NCI-H510A treated with DMSO at 0.1 percent for 48 hours (cell line): ENCODE results near the gene ZNF718.
"Not testable (repeated sequence)": the region's sequence is repeated elsewhere in the genome, so short reads cannot be mapped to it uniquely, and the experiment has no call there.

Experiments used
- DNase-seq: peaks from one replicate; lab custom pipeline; 2025; lab: John Stamatoyannopoulos, UW

The ZNF718 gene

DNA sequence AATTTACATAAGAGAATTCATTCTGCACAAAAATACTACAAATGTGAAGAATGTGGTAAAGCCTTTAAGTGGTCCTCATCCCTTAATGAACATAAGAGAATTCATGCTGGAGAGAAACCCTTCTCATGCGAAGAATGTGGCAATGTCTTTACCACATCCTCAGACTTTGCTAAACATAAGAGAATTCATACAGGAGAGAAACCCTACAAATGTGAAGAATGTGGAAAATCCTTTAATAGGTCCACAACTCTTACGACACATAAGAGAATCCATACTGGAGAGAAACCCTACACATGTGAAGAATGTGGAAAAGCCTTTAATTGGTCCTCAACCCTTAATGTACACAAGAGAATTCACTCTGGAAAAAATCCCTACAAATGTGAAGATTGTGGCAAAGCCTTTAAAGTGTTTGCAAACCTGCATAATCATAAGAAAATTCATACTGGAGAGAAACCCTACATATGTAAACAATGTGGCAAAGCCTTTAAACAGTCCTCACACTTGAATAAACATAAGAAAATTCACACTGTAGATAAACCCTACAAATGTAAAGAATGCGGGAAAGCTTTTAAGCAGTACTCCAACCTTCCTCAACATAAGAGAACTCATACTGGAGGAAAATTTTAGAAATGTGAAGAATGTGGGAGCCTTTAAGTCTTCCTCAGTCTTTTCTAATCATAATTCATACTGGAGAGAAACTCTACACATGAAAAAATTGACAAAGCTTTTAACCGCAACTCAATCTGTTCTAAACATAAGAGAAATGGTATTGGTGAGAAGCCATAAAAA is 37.4 kb downstream of the ZNF718 start:
- no peak for DNase-seq

DNA sequence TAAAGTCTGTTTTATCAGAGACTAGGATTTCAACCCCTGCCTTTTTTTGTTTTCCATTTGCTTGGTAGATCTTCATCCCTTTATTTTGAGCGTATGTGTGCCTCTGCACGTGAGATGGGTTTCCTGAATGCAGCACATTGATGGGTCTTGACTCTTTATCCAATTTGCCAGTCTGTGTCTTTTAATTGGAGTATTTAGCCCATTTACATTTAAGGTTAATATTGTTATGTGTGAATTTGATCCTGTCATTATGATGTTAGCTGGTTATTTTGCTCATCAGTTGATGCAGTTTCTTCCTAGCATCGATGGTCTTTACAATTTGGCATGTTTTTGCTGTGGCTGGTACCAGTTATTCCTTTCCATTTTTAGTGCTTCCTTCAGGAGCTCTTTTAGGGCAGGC is 45.3 kb downstream of the ZNF718 start:
- not testable (repeated sequence) for DNase-seq

DNA sequence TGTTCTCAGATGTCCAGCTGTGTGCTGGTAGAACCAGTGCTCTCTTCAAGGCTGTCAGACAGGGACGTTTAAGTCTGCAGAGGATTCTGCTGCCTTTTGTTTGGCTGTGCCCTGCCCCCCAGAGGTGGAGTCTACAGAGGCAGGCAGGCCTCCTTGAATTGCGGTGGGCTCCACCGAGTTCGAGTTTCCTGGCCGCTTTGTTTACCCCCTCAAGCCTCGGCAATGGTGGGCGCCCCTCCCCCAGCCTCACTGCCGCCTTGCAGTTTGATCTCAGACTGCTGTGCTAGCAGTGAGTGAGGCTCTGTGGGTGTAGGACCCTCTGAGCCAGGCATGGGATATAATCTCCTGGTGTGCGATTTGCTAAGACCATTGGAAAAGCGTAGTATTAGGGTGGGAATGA is 47.0 kb downstream of the ZNF718 start:
- not testable (repeated sequence) for DNase-seq

DNA sequence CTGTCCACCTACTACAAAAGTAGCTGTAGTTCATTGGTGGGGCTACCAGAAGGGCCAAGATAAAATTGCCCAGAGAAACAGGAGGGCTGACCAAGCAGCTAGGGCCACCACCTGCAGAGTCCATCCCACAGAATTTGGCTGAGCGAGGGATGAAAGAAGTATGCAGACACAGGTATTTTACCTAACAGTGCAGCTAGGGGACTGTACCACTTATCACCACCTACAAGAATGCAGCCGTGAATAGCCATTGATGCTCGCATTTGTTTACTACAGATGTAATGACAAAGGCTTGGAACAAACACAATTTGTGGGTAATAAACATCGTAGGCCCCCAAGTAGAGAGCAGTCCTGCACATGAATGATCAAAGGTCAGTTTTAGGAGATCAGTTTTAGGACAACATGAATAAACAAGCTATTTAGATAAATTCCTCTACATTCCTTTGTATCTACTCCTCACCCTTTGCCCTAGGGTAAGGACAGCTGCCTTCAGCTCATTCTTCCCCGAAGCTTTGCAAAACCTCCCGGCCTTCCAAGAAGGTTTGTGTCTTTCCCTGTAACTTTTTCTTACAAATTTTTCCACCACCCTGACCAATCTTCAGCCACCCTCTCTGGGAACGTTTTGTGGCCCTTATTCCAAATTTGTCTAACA is 49.5 kb downstream of the ZNF718 start:
- no peak for DNase-seq

DNA sequence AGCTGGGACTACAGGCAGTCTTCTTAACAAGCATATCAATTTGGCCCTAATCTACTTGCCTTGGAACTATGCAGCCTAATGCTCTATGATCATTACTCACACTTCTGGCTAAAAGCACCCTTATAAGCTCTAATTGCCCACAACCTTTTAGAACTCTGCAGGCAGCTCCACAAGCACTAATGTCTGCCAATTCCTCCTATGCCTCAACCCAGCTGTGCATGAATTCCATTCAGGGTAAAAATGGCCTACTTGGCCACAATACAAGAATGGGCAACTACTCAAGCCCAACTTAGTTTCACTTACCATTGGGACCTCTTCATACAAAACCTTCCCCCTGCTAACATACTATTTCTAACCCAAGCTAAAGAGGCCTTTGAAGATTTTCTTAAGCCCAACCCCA is 51.7 kb downstream of the ZNF718 start:
- DNase-seq, result no peak

DNA sequence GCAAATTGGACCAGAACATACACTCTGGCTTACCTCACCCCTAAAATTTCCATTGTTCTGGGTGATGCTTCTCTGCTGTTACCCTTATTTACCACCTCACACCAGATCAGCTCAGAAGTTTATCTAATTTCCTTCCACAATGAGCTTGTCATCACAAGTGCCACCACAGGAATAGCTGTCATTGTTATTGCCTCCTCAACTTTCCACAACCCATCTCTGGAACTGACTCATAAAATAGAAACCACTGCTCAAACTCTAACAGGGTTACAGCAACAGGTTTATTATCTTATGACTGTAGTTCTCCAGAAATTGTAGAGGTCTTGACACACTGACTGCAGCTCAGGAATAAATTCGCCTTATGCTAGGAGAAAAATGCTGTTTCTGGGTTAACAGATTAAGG is 52.7 kb downstream of the ZNF718 start:
- no peak for DNase-seq

DNA sequence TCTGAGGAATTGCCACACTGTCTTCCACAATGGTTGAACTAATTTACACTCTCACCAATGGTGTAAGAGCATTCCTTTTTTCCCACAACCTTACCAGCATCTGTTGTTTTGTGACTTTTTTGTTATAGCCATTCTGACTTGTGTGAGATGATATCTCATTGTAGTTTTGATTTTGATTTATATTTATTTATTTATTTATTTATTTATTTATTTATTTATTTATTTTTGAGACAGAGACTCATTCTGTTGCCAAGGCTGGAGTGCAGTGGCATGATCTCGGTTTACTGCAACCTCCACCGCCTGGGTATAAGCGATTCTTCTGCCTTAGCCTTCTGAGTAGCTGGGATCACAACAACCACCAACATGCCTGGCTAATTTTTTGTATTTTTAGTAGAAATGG is 57.9 kb downstream of the ZNF718 start:
- not testable (repeated sequence) for DNase-seq

DNA sequence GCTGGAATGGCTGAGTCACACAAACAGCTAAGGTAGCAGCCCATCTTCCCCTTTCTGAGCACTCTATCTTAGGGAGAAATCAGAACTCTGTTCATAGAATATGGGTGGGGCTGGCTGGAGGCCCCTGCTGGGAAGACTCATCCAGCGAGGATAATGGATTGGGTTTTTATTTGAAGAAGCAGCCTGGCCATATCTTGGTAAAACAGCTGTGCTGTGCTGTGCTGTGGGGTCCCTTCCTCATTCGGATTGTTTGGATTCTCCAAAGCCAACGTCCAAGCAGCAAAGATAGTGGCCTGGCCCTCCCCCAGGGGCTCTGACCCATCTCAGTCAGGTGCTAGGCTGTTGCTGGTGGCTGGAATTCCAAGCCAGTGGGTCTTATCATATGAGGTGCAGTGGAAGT is 63.8 kb downstream of the ZNF718 start:
- DNase-seq, result no peak

DNA sequence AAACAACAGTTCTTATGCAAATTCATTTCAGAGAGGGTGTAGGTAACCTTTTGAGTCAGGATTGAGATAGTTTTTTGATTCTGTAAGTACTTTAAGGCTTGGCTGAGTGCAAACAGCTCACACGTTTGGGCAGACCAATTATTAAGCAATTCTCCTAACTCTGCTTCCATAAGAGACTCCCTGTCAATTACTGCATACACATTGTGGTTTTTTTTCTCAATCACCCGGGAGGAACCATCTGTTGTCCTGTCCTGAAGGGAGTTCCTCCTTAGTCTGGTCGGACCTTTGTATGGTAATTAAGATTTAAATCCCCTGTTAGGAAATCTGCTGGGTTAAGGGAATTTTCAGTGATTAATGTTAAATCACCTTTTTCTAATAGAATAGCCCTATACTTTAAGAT is 70.9 kb downstream of the ZNF718 start:
- DNase-seq, result not testable (repeated sequence)

DNA sequence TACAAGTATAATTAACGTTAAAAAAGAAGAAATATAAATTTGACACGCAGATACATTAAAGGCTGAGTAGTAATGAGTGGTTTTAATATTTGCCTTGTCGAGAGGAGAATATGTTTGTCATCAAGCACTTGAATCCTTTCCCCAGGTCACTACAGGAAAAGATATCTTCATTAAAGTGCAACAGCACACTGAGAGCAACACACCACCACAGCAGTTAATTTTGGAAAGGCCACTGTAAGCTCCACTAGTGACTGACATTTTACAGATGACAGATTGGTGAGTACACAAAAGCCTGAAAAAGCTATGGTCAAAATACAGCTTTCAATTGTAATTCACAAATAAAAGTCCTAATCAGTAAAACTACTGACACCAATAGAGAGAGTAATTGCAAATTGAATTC is 76.6 kb downstream of the ZNF718 start:
- DNase-seq, result no peak

DNA sequence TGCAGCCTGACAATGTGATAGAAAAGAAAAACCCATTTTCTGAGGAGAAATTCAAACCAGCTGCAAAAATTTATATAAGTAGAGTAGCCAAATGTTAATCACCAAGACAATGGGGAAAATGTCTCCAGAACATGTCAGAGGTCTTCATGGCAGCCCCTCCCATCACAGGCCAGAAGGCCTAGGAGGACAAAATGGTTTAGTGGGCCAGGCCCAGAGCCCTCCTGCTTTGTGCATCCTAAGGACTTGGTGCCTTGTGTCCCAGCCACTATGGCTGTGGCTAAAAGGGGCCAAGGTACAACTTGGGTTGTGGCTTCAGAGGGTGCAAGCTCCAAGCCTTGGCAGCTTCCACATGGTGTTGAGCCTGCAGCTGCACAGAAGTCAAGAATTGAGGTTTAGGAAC is 78.5 kb downstream of the ZNF718 start:
- DNase-seq, result not testable (repeated sequence)

DNA sequence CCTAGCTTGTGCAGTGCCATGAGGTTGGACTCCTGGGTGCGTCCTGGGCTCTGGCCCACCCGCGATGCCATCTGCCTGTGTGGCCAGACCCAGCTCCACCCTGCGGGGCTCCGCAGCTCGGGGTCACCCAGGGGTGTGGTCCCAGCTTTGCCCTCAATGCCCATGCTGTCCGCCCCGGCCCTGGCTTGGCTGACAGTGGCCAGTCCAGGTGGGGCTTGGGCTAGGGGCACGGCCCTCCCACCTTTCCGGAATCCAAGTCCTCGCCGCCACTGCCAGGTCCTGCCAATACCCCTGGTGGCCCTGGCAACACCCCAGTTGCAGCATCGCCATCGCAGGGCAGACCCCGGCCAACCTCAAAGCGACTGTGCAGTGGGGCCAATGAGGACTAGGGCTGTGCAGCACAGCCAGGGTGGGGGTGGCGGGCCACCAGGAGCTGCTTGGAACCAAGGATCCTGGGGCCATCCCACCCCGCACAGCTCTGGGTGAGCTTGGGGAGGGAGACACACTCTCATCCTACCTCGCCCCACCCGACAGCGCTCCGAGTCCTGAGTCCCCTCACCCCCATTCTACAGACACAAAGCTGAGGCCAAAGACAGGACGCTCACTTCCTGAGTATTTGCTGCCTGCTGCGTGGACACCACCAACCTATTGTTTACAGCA is 80.9 kb downstream of the ZNF718 start:
- no peak for DNase-seq

DNA sequence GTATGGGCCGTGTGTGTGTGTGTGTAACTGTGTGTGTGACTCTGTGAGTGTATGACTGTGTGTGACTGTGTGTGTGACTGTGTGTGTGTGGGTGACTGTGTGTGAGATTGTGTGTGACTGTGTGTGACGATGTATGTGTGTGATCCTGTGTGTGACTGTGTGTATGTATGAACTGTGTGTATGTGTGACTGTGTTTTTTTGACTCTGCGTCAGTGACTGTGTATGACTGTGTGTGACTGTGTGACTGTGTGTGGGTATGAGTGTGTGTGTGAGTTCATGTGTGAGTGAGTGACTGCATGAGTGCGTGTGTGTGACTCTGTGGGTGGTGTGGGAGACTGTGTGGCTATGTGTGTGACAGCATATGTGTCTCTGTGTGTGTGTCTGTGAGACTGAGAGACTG is 81.8 kb downstream of the ZNF718 start:
- DNase-seq, result no peak

DNA sequence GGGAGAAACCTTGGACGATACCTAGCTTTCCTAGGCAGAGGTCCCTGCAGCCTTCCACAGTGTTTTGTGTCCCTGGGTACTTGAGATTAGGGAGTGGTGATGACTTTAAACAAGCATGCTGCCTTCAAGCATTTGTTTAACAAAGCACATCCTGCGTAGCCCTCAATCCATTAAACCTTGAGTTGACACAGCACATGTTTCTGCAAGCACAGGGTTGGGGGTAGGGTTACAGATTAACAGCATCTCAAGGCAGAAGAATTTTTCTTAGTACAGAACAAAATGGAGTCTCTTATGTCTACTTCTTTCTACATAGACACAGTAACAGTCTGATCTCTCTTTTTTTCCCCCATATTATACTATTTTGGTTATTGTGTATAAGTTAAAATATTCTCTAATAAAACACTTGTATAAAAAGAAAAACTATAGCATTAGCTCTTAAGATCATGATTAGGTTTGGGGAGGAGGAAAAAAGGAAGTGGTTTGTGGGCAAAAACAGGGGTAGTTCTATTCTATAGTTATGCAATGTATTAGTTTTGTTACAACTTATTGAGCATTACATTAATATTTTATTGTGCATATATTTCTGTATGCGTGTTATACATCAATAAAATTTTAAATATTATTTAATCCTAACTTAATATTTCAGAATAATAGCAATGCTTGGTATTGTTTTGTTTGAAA is 84.3 kb downstream of the ZNF718 start:
- DNase-seq, result not testable (repeated sequence)

DNA sequence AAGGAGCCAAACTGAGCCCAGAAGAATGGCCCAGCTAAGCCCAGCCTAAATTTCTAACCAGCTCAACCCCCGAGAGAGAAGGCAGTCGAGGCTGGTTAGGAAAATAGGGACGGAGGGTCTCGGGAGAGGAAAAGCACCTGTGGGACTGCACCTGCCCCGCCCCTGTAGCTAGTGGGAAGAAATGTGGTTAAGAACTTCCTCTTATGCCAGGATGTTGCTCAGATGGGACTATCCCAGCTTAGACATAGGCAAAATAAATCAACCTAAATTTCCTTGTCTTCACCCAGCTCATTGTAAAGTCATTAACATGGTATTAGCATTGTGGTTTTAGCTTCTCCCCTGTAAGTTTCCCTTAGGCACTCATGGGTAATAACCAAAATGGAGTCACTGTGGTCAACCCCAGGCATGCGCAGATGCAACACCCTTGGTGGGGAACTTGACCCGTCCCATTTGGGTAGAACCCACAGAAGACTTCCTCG is 86.8 kb downstream of the ZNF718 start:
- DNase-seq, result no peak

DNA sequence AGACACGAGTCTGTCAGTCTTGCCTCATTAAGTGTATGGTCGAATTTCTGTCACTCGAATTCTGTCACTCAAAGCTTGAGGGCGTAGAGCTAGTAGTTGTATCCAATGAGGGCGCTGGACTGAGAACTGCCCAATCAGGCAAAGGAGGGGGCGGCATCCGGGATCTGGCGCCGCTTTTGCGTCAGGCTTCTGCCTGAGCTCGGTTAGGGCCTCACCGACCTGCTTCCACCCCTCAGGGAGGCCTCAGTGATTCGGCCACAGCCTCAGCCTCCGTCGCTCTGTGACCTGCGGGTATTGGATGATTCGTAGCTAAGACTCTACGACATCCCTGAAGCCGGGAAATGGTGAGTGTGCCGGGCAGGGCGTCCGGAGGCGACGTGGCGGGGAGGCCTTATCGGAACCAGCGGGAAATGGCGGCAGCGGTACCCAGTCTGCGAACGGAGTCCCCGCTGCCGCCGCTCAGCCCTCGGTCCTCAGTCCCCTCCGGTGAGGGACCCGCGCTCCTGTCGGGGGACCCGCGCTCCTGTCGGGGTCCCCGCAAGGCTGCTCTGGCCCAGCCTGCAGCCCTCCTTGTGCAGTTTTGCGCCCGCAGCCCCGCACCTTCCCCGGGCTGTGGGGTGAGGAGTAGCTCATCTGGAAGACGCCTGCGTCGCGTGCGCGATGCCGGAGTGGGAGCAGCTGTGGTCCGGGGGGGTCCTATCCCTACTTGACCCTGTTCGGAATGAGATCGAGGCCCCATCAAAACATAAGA is 88.3 kb downstream of the ZNF718 start:
- DNase-seq, result peak; percentile 4

DNA sequence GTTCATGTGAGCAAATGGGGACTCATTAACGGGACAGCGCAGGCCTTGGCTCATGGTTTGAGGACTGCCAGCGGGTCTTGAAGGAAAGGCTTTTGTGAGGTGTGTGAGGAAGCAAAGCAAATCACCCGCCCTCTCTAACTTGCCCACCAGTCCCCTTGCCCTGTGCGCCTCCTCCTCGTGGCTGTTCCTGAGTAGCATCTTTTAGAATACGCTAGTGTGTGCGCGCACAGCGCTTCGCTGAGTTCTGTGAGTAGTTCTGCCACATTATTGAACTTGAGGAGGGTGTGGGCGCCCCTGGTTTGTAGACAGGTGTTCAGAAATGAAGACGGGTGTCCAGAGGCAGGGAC is 88.9 kb downstream of the ZNF718 start:
- not testable (repeated sequence) for DNase-seq
